Loucy (cell line): ENCODE measurements around the gene ZNF157.

Experiments used
- H2AFZ ChIP-seq: fragments of 200-600 bp; sonication (generic); 2 replicates; pipeline ENCODE4 v1.6.0; 2016; ENCODE audit warnings: antibody characterized with exemption, mild to moderate bottlenecking, low read length, moderate library complexity
- H3F3A ChIP-seq: fragments of 200-600 bp; 2 replicates; pipeline ENCODE4 v1.6.0; 2016; ENCODE audit warnings: antibody characterized with exemption, low read depth, mild to moderate bottlenecking
- H3K27me3 ChIP-seq: fragments of 200-600 bp; sonication (generic); 2 replicates; pipeline ENCODE4 v1.6.1; 2014; ENCODE audit warnings: low read length, mild to moderate bottlenecking; ENCODE audit not compliant: insufficient read depth, poor library complexity, severe bottlenecking
- H3K36me3 ChIP-seq: fragments of 200-600 bp; sonication (generic); 2 replicates; pipeline ENCODE4 v1.6.1; 2016; ENCODE audit warnings: low read length; ENCODE audit not compliant: insufficient read depth
- H3K4me1 ChIP-seq: fragments of 200-600 bp; sonication (generic); 2 replicates; pipeline ENCODE4 v1.5.1; 2014; ENCODE audit warnings: low read length, mild to moderate bottlenecking; ENCODE audit not compliant: insufficient read depth, poor library complexity, severe bottlenecking
- H3K4me2 ChIP-seq: fragments of 200-600 bp; sonication (generic); 2 replicates; pipeline ENCODE4 v1.6.0; 2014; ENCODE audit warnings: antibody characterized with exemption, low read length, low read depth, mild to moderate bottlenecking; ENCODE audit not compliant: poor library complexity, severe bottlenecking
- H3K4me3 ChIP-seq: fragments of 200-600 bp; sonication (generic); 2 replicates; pipeline ENCODE4 v1.5.1; 2014; ENCODE audit warnings: low read length, mild to moderate bottlenecking, mixed read lengths; ENCODE audit not compliant: poor library complexity, severe bottlenecking
- H3K79me2 ChIP-seq: fragments of 200-600 bp; sonication (generic); 2 replicates; pipeline ENCODE4 v1.6.1; 2014; ENCODE audit warnings: low read length; ENCODE audit not compliant: insufficient read depth
- H3K9ac ChIP-seq: fragments of 200-600 bp; sonication (generic); 2 replicates; pipeline ENCODE4 v1.6.0; 2014; ENCODE audit warnings: mild to moderate bottlenecking, low read depth, low read length, moderate library complexity; ENCODE audit not compliant: poor library complexity, severe bottlenecking
- H3K9me2 ChIP-seq: fragments of 200-600 bp; sonication (generic); replicated peaks from 2 replicates; pipeline ENCODE4 v1.6.1; 2016; ENCODE audit warnings: low read depth, low read length, mixed read lengths
- H3K9me3 ChIP-seq: fragments of 200-600 bp; sonication (generic); 2 replicates; pipeline ENCODE4 v1.6.1; 2014; ENCODE audit warnings: mild to moderate bottlenecking, antibody characterized with exemption, low read length, low read depth; ENCODE audit not compliant: insufficient read depth
- H4K20me1 ChIP-seq: fragments of 200-600 bp; sonication (generic); 2 replicates; pipeline ENCODE4 v1.6.0; 2014; ENCODE audit warnings: antibody characterized with exemption, low read length, mild to moderate bottlenecking; ENCODE audit not compliant: insufficient read depth, poor library complexity, severe bottlenecking
- CTCF ChIP-seq: fragments of 200-600 bp; sonication (generic); conservative IDR thresholded peaks from 2 replicates; pipeline ENCODE4 v1.5.1; 2014; ENCODE audit warnings: mild to moderate bottlenecking, antibody characterized with exemption, low read length
- EZH2phosphoT487 ChIP-seq: fragments of 200-600 bp; IDR thresholded peaks from 2 replicates; pipeline ENCODE4 v1.6.1; 2018; ENCODE audit warnings: antibody characterized with exemption, mild to moderate bottlenecking, moderate library complexity, borderline replicate concordance

ZNF157 gene

GRCh38 chrX:47446431-47446830, 76.1 kb downstream of the ZNF157 start:
- H4K20me1 ChIP-seq = no peaks in the 10 kb centered on the region
- H3K79me2 ChIP-seq = no peaks in the 10 kb centered on the region
- no peaks in the 10 kb centered on the region for H3K9me2 ChIP-seq
- H3K4me1 ChIP-seq = no peaks in the 10 kb centered on the region
- H3K9ac ChIP-seq = no peak overlapping the region
- H3F3A ChIP-seq = no peaks in the 10 kb centered on the region
- peaks cover 10% of the 10 kb centered on the region; the same call in 1 of the 2 replicates for H3K9me3 ChIP-seq
- TF ChIP-seq CTCF (no peak), EZH2phosphoT487 (no peak)
- peaks cover 14% of the 10 kb centered on the region; the same call in 1 of the 2 replicates for H3K36me3 ChIP-seq
- H3K4me2 ChIP-seq = no peak overlapping the region
- no peaks in the 10 kb centered on the region for H3K27me3 ChIP-seq
- no peak overlapping the region for H2AFZ ChIP-seq
- H3K4me3 ChIP-seq = no peak overlapping the region

- Histone ChIP-seq H2AFZ (no peak overlapping the region), H4K20me1 (no peaks in the 10 kb centered on the region), H3K4me3 (no peak overlapping the region), H3K9me2 (no peaks in the 10 kb centered on the region), H3K27me3 (no peaks in the 10 kb centered on the region), H3F3A (no peaks in the 10 kb centered on the region), H3K36me3 (peaks cover 14% of the 10 kb centered on the region; the same call in 1 of the 2 replicates), H3K9ac (no peak overlapping the region), H3K4me1 (no peaks in the 10 kb centered on the region), H3K4me2 (no peak overlapping the region), H3K9me3 (peaks cover 10% of the 10 kb centered on the region; the same call in 1 of the 2 replicates), H3K79me2 (no peaks in the 10 kb centered on the region)
- TF ChIP-seq CTCF (no peak), EZH2phosphoT487 (no peak)
Observed at GRCh38 chrX:47446971-47447370, 76.6 kb downstream of the ZNF157 start.

- Histone ChIP-seq H3K4me3 (no peak overlapping the region), H3K9me3 (peaks cover 10% of the 10 kb centered on the region; the same call in 1 of the 2 replicates), H4K20me1 (no peaks in the 10 kb centered on the region), H3K4me1 (no peaks in the 10 kb centered on the region), H2AFZ (no peak overlapping the region), H3K4me2 (no peak overlapping the region), H3K9me2 (no peaks in the 10 kb centered on the region), H3F3A (no peaks in the 10 kb centered on the region), H3K79me2 (no peaks in the 10 kb centered on the region), H3K9ac (no peak overlapping the region), H3K27me3 (no peaks in the 10 kb centered on the region), H3K36me3 (peaks cover 14% of the 10 kb centered on the region; the same call in 1 of the 2 replicates)
- TF ChIP-seq EZH2phosphoT487 (no peak), CTCF (no peak)
Observed at GRCh38 chrX:47447607-47448006, 77.2 kb downstream of the ZNF157 start.
